Measurements from ENCODE around the gene MAP2K3.
A peak's percentile ranks its signal among the peaks of the same experiment; 100 is the strongest.

MAP2K3 gene

GRCh38 chr17:21262259-21262993 lies 22.1 kb upstream of the MAP2K3 start:
- no peaks in the 10 kb centered on the region for H3K4me1 ChIP-seq (ENCODE audit: control insufficient read depth, insufficient read depth, low read length)
- H3K9ac ChIP-seq (ENCODE audit: low read depth, low read length), result no peak overlapping the region
- no peak overlapping the region for H3K4me3 ChIP-seq (ENCODE audit: low read depth, low read length)
- no peaks in the 10 kb centered on the region for H3K27me3 ChIP-seq (ENCODE audit: control insufficient read depth, insufficient read depth, low read length)
- H3K36me3 ChIP-seq (ENCODE audit: control insufficient read depth, insufficient read depth, low read length), result no peaks in the 10 kb centered on the region
- H3K9me3 ChIP-seq (ENCODE audit: control insufficient read depth, insufficient read depth, low read length), result no peaks in the 10 kb centered on the region

- Histone ChIP-seq H3K9ac (ENCODE audit: low read depth, low read length) (no peak overlapping the region), H3K36me3 (ENCODE audit: control insufficient read depth, insufficient read depth, low read length) (no peaks in the 10 kb centered on the region)
These were observed 21.1 kb upstream of the MAP2K3 start for GRCh38 chr17:21263376-21263775.

GRCh38 chr17:21268596-21269188 lies 15.8 kb upstream of the MAP2K3 start:
- Histone ChIP-seq H3K4me3 (ENCODE audit: low read depth, low read length) (no peak overlapping the region), H3K4me1 (ENCODE audit: control insufficient read depth, insufficient read depth, low read length) (no peaks in the 10 kb centered on the region), H3K9ac (ENCODE audit: low read depth, low read length) (no peak overlapping the region), H3K9me3 (ENCODE audit: control insufficient read depth, insufficient read depth, low read length) (no peaks in the 10 kb centered on the region), H3K36me3 (ENCODE audit: control insufficient read depth, insufficient read depth, low read length) (no peaks in the 10 kb centered on the region), H3K27me3 (ENCODE audit: control insufficient read depth, insufficient read depth, low read length) (no peaks in the 10 kb centered on the region)

More at GRCh38 chr17:21263376-21263775, 21.1 kb upstream of the MAP2K3 start:
- no peaks in the 10 kb centered on the region for H3K4me1 ChIP-seq (ENCODE audit: control insufficient read depth, insufficient read depth, low read length)
- no peaks in the 10 kb centered on the region for H3K9me3 ChIP-seq (ENCODE audit: control insufficient read depth, insufficient read depth, low read length)
- H3K27me3 ChIP-seq (ENCODE audit: control insufficient read depth, insufficient read depth, low read length), result no peaks in the 10 kb centered on the region
- no peak overlapping the region for H3K4me3 ChIP-seq (ENCODE audit: low read depth, low read length)

GRCh38 chr17:21269394-21269793 lies 15.1 kb upstream of the MAP2K3 start:
- Histone ChIP-seq H3K9ac (ENCODE audit: low read depth, low read length) (no peak overlapping the region), H3K9me3 (ENCODE audit: control insufficient read depth, insufficient read depth, low read length) (no peaks in the 10 kb centered on the region), H3K4me3 (ENCODE audit: low read depth, low read length) (no peak overlapping the region), H3K36me3 (ENCODE audit: control insufficient read depth, insufficient read depth, low read length) (no peaks in the 10 kb centered on the region), H3K27me3 (ENCODE audit: control insufficient read depth, insufficient read depth, low read length) (peaks cover 2% of the 10 kb centered on the region), H3K4me1 (ENCODE audit: control insufficient read depth, insufficient read depth, low read length) (no peaks in the 10 kb centered on the region)

- no peak overlapping the region for H3K4me3 ChIP-seq (ENCODE audit: low read depth, low read length)
- no peaks in the 10 kb centered on the region for H3K9me3 ChIP-seq (ENCODE audit: control insufficient read depth, insufficient read depth, low read length)
- H3K9ac ChIP-seq (ENCODE audit: low read depth, low read length), result no peak overlapping the region
- peaks cover 16% of the 10 kb centered on the region for H3K27me3 ChIP-seq (ENCODE audit: control insufficient read depth, insufficient read depth, low read length)
- no peaks in the 10 kb centered on the region for H3K4me1 ChIP-seq (ENCODE audit: control insufficient read depth, insufficient read depth, low read length)
- no peaks in the 10 kb centered on the region for H3K36me3 ChIP-seq (ENCODE audit: control insufficient read depth, insufficient read depth, low read length)
These were observed 12.9 kb upstream of the MAP2K3 start for GRCh38 chr17:21271454-21272183.

GRCh38 chr17:21272250-21272649 lies 12.3 kb upstream of the MAP2K3 start:
- Histone ChIP-seq H3K27me3 (ENCODE audit: control insufficient read depth, insufficient read depth, low read length) (peaks cover 23% of the 10 kb centered on the region), H3K4me3 (ENCODE audit: low read depth, low read length) (no peak overlapping the region), H3K4me1 (ENCODE audit: control insufficient read depth, insufficient read depth, low read length) (no peaks in the 10 kb centered on the region), H3K36me3 (ENCODE audit: control insufficient read depth, insufficient read depth, low read length) (no peaks in the 10 kb centered on the region), H3K9ac (ENCODE audit: low read depth, low read length) (no peak overlapping the region), H3K9me3 (ENCODE audit: control insufficient read depth, insufficient read depth, low read length) (no peaks in the 10 kb centered on the region)

GRCh38 chr17:21272881-21273792 lies 11.4 kb upstream of the MAP2K3 start:
- no peaks in the 10 kb centered on the region for H3K4me1 ChIP-seq (ENCODE audit: control insufficient read depth, insufficient read depth, low read length)
- no peak overlapping the region for H3K4me3 ChIP-seq (ENCODE audit: low read depth, low read length)

GRCh38 chr17:21275047-21275578 lies 9.4 kb upstream of the MAP2K3 start:
- H3K9me3 ChIP-seq (ENCODE audit: control insufficient read depth, insufficient read depth, low read length), result no peaks in the 10 kb centered on the region
- peak overlapping the region; percentile 69 for H3K4me3 ChIP-seq (ENCODE audit: low read depth, low read length)
- H3K36me3 ChIP-seq (ENCODE audit: control insufficient read depth, insufficient read depth, low read length), result no peaks in the 10 kb centered on the region
- peaks cover 32% of the 10 kb centered on the region for H3K27me3 ChIP-seq (ENCODE audit: control insufficient read depth, insufficient read depth, low read length)
- peak overlapping the region; percentile 37 for H3K9ac ChIP-seq (ENCODE audit: low read depth, low read length)
- no peaks in the 10 kb centered on the region for H3K4me1 ChIP-seq (ENCODE audit: control insufficient read depth, insufficient read depth, low read length)

More at GRCh38 chr17:21272881-21273792, 11.4 kb upstream of the MAP2K3 start:
- Histone ChIP-seq H3K9ac (ENCODE audit: low read depth, low read length) (no peak overlapping the region), H3K27me3 (ENCODE audit: control insufficient read depth, insufficient read depth, low read length) (peaks cover 27% of the 10 kb centered on the region), H3K36me3 (ENCODE audit: control insufficient read depth, insufficient read depth, low read length) (no peaks in the 10 kb centered on the region), H3K9me3 (ENCODE audit: control insufficient read depth, insufficient read depth, low read length) (no peaks in the 10 kb centered on the region)

GRCh38 chr17:21275579-21276263 lies 8.8 kb upstream of the MAP2K3 start:
- Histone ChIP-seq H3K27me3 (ENCODE audit: control insufficient read depth, insufficient read depth, low read length) (peaks cover 32% of the 10 kb centered on the region), H3K36me3 (ENCODE audit: control insufficient read depth, insufficient read depth, low read length) (no peaks in the 10 kb centered on the region), H3K4me3 (ENCODE audit: low read depth, low read length) (peak overlapping the region; percentile 69), H3K9me3 (ENCODE audit: control insufficient read depth, insufficient read depth, low read length) (no peaks in the 10 kb centered on the region), H3K9ac (ENCODE audit: low read depth, low read length) (peak overlapping the region; percentile 37), H3K4me1 (ENCODE audit: control insufficient read depth, insufficient read depth, low read length) (no peaks in the 10 kb centered on the region)

- H3K9me3 ChIP-seq (ENCODE audit: control insufficient read depth, insufficient read depth, low read length), result no peaks in the 10 kb centered on the region
- H3K36me3 ChIP-seq (ENCODE audit: control insufficient read depth, insufficient read depth, low read length), result no peaks in the 10 kb centered on the region
- peaks cover 32% of the 10 kb centered on the region for H3K27me3 ChIP-seq (ENCODE audit: control insufficient read depth, insufficient read depth, low read length)
- H3K4me1 ChIP-seq (ENCODE audit: control insufficient read depth, insufficient read depth, low read length), result no peaks in the 10 kb centered on the region
- no peak overlapping the region for H3K9ac ChIP-seq (ENCODE audit: low read depth, low read length)
- H3K4me3 ChIP-seq (ENCODE audit: low read depth, low read length), result peak overlapping the region; percentile 69
These were observed 8.3 kb upstream of the MAP2K3 start for GRCh38 chr17:21276264-21276588.

GRCh38 chr17:21277332-21277731 lies 7.2 kb upstream of the MAP2K3 start:
- Histone ChIP-seq H3K4me3 (ENCODE audit: low read depth, low read length) (no peak overlapping the region), H3K9me3 (ENCODE audit: control insufficient read depth, insufficient read depth, low read length) (no peaks in the 10 kb centered on the region), H3K36me3 (ENCODE audit: control insufficient read depth, insufficient read depth, low read length) (no peaks in the 10 kb centered on the region), H3K27me3 (ENCODE audit: control insufficient read depth, insufficient read depth, low read length) (peaks cover 37% of the 10 kb centered on the region), H3K4me1 (ENCODE audit: control insufficient read depth, insufficient read depth, low read length) (no peaks in the 10 kb centered on the region), H3K9ac (ENCODE audit: low read depth, low read length) (no peak overlapping the region)
